ENCODE data around the gene DOCK3. TPM values are rescaled to one million over a fixed set of nuclear protein-coding genes. Genes with fewer than 3 reads are reported as not detected.
"Not testable (repeated sequence)": the region's sequence is repeated elsewhere in the genome, so short reads cannot be mapped to it uniquely, and the experiment has no call there.

Gene DOCK3
- total RNA-seq, 1 donor, result 0.36 TPM

DNA sequence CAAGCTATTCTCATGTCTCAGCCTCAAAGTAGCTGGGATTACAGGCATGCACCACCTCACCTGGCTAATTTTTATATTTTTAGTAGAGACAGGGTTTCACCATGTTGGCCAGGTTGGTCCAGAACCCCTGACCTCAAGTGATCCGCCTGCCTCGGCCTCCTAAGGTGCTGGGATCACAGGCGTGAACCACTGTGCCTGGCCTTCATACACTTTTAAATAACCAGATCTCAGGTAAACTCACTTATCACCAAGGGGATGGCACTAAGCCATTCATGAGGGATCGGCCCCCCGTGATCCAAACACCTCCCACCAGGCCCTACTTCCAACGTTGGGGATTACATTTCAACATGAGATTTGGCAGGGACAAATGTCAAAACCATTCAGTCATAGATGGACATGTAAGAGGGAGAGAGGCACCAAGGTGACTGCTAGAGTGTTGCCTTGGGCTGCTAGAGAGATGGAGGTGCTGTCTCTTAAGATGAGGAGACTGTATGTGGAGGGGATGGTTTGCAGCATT lies 13.3 kb upstream of the DOCK3 start:
- Histone ChIP-seq H3K36me3 (ENCODE audit: insufficient read depth, low read length) (no peaks in the 10 kb centered on the region), H3K27me3 (ENCODE audit: insufficient read depth, low read length) (no peaks in the 10 kb centered on the region), H3K4me2 (ENCODE audit: insufficient read depth, low read length) (no peak overlapping the region), H4K20me1 (ENCODE audit: insufficient read depth, low read length) (no peaks in the 10 kb centered on the region), H2AFZ (ENCODE audit: low read length) (no peak overlapping the region), H3K4me1 (ENCODE audit: insufficient read depth, low read length) (no peaks in the 10 kb centered on the region), H3K4me3 (ENCODE audit: insufficient read depth, low read length) (no peak overlapping the region), H3K27ac (ENCODE audit: low read depth, low read length) (no peak overlapping the region), H3K79me2 (ENCODE audit: insufficient read depth, low read length) (no peaks in the 10 kb centered on the region), H3K9me3 (ENCODE audit: low read depth, low read length) (no peaks in the 10 kb centered on the region)
- TF ChIP-seq, protein P1, sequence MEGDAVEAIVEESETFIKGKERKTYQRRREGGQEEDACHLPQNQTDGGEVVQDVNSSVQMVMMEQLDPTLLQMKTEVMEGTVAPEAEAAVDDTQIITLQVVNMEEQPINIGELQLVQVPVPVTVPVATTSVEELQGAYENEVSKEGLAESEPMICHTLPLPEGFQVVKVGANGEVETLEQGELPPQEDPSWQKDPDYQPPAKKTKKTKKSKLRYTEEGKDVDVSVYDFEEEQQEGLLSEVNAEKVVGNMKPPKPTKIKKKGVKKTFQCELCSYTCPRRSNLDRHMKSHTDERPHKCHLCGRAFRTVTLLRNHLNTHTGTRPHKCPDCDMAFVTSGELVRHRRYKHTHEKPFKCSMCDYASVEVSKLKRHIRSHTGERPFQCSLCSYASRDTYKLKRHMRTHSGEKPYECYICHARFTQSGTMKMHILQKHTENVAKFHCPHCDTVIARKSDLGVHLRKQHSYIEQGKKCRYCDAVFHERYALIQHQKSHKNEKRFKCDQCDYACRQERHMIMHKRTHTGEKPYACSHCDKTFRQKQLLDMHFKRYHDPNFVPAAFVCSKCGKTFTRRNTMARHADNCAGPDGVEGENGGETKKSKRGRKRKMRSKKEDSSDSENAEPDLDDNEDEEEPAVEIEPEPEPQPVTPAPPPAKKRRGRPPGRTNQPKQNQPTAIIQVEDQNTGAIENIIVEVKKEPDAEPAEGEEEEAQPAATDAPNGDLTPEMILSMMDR (IDR thresholded peaks at IDR 0.05; ENCODE audit: extremely low read depth, low read depth, low read length), result no peak
- no peak for DNase-seq (ENCODE audit: insufficient read length, low spot score, missing footprints)

DNA sequence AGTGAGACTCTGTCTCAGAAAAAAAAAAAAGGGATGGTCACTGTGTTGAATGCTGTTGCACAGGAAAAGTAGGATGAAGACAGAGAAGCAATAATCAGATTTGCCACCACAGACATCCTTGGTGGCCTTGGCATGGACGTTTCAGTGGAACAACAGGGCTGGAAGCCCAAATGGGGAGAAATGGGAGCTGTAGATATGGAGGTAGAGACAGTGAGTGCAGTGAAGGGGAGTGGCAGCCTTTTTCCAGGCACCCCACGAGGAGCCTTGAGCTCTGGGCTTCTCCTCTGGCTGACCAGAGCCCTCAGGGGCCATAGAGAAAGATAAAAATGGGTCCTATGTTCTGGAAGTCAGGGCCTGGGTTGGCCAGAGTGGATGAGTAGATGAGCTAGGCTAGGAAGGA lies 12.3 kb upstream of the DOCK3 start:
- H3K4me2 ChIP-seq (ENCODE audit: insufficient read depth, low read length), result no peak overlapping the region
- H3K36me3 ChIP-seq (ENCODE audit: insufficient read depth, low read length), result no peaks in the 10 kb centered on the region
- no peaks in the 10 kb centered on the region for H3K79me2 ChIP-seq (ENCODE audit: insufficient read depth, low read length)
- no peak overlapping the region for H2AFZ ChIP-seq (ENCODE audit: low read length)
- H3K27me3 ChIP-seq (ENCODE audit: insufficient read depth, low read length), result no peaks in the 10 kb centered on the region
- no peak for DNase-seq (ENCODE audit: insufficient read length, low spot score, missing footprints)
- H3K4me1 ChIP-seq (ENCODE audit: insufficient read depth, low read length), result peaks cover 9% of the 10 kb centered on the region
- H3K27ac ChIP-seq (ENCODE audit: low read depth, low read length), result no peak overlapping the region
- H3K4me3 ChIP-seq (ENCODE audit: insufficient read depth, low read length), result no peak overlapping the region
- H4K20me1 ChIP-seq (ENCODE audit: insufficient read depth, low read length), result no peaks in the 10 kb centered on the region
- TF ChIP-seq, protein P1 (IDR thresholded peaks at IDR 0.05; ENCODE audit: extremely low read depth, low read depth, low read length), result no peak
- H3K9me3 ChIP-seq (ENCODE audit: low read depth, low read length), result no peaks in the 10 kb centered on the region

DNA sequence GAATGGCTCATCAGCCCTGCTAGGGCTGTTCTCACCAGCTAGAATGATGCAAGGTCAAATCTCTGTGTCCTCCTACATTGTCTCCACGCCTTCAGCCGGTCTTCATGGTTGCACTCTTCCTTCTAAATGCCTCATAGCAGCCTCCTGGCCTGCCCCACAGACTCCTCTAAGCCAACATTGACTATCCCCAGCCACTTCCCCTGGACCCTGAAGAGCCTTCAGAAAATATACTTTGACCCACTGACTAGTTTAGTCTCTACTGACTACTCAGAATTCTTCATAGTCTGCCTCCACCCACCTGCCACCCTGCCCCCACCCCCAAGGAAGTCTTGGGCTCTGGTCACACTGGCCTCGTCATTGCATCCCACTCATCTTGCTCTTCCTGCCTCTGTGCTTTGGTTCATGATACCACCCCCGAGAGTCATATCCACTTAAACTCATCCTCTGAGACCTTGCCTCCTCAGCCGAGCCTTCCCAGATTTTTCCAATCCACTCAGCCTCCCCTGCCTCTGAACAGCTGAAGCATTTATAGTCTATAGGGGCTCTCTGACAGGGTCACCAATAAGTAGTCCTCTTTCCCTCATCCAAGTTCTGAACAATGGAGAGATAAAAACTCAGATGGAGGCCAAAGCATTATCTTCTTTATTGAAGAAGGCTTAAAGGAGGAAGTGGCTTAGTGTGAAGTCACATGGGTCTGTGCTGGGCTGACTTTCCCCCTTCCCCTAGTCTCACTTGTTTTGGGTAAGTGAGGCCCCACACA lies 9.5 kb upstream of the DOCK3 start:
- Histone ChIP-seq H3K4me3 (ENCODE audit: insufficient read depth, low read length) (no peak overlapping the region), H2AFZ (ENCODE audit: low read length) (no peak overlapping the region), H3K4me1 (ENCODE audit: insufficient read depth, low read length) (peaks cover 9% of the 10 kb centered on the region), H3K27ac (ENCODE audit: low read depth, low read length) (no peak overlapping the region), H3K79me2 (ENCODE audit: insufficient read depth, low read length) (no peaks in the 10 kb centered on the region), H3K4me2 (ENCODE audit: insufficient read depth, low read length) (no peak overlapping the region), H3K36me3 (ENCODE audit: insufficient read depth, low read length) (no peaks in the 10 kb centered on the region), H3K27me3 (ENCODE audit: insufficient read depth, low read length) (no peaks in the 10 kb centered on the region), H4K20me1 (ENCODE audit: insufficient read depth, low read length) (no peaks in the 10 kb centered on the region), H3K9me3 (ENCODE audit: low read depth, low read length) (no peaks in the 10 kb centered on the region)
- no peak for DNase-seq (ENCODE audit: insufficient read length, low spot score, missing footprints)
- TF ChIP-seq, protein P1 (IDR thresholded peaks at IDR 0.05; ENCODE audit: extremely low read depth, low read depth, low read length), result no peak

DNA sequence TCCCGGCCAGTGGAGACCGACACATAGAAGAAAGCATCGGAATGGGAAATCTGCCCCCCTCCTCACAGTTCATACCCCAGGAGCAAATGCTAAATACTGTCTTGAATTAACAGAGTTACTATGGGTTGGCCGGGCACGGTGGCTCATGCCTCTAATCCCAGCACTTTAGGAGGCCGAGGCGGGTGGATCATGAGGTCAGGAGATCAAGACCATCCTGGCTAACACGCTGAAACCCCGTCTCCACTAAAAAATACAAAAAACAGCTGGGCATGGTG lies 8.9 kb upstream of the DOCK3 start:
- not testable (repeated sequence) for H3K36me3 ChIP-seq (ENCODE audit: insufficient read depth, low read length)

More for the DNA sequence above, 8.9 kb upstream of the DOCK3 start:
- not testable (repeated sequence) for H3K4me3 ChIP-seq (ENCODE audit: insufficient read depth, low read length); H2AFZ ChIP-seq (ENCODE audit: low read length); H3K79me2 ChIP-seq (ENCODE audit: insufficient read depth, low read length); H3K27ac ChIP-seq (ENCODE audit: low read depth, low read length); H3K27me3 ChIP-seq (ENCODE audit: insufficient read depth, low read length); H4K20me1 ChIP-seq (ENCODE audit: insufficient read depth, low read length); H3K4me2 ChIP-seq (ENCODE audit: insufficient read depth, low read length); H3K9me3 ChIP-seq (ENCODE audit: low read depth, low read length); DNase-seq (ENCODE audit: insufficient read length, low spot score, missing footprints); H3K4me1 ChIP-seq (ENCODE audit: insufficient read depth, low read length)

All from osteoblast (primary cell).